GM23338 (cell line): Measurements from ENCODE around the gene HLA-DOA. TPM values are rescaled to one million over a fixed set of nuclear protein-coding genes. Genes with fewer than 3 reads are reported as not detected.

Experiments
- ATAC-seq: fragments of 200-7000 bp; cut with Tn5 transposase; 3 replicates; pipeline ENCODE4 v1.9.1; 2020
- DNase-seq: peaks from one replicate; pipeline ENCODE4 v3.0.0-alpha.2; 2015; ENCODE audit warnings: low spot score
- H2AFZ ChIP-seq: fragments of 200-600 bp; sonication (generic); 2 replicates; pipeline ENCODE4 v1.8.0; 2016; ENCODE audit warnings: antibody characterized with exemption, mild to moderate bottlenecking, moderate library complexity
- H3F3A ChIP-seq: fragments of 200-600 bp; sonication (generic); replicated peaks from 2 replicates; pipeline ENCODE4 v1.8.0; 2017; ENCODE audit warnings: antibody characterized with exemption, mixed run types, low read depth
- H3K27ac ChIP-seq: fragments of 200-600 bp; sonication (generic); 2 replicates; pipeline ENCODE4 v1.6.1; 2016; ENCODE audit warnings: low read depth
- H3K27me3 ChIP-seq: fragments of 200-600 bp; sonication (generic); 2 replicates; pipeline ENCODE4 v1.8.0; 2016; ENCODE audit warnings: mild to moderate bottlenecking, mixed run types, moderate library complexity; ENCODE audit not compliant: insufficient read depth
- H3K36me3 ChIP-seq: fragments of 200-600 bp; sonication (generic); 2 replicates; pipeline ENCODE4 v1.8.0; 2016; ENCODE audit warnings: mild to moderate bottlenecking; ENCODE audit not compliant: insufficient read depth
- H3K4me1 ChIP-seq: fragments of 200-600 bp; sonication (generic); 2 replicates; pipeline ENCODE4 v1.8.0; 2016; ENCODE audit warnings: mild to moderate bottlenecking, moderate library complexity; ENCODE audit not compliant: insufficient read depth
- H3K4me2 ChIP-seq: fragments of 200-600 bp; sonication (generic); 2 replicates; pipeline ENCODE4 v1.7.1; 2017; ENCODE audit warnings: mixed run types
- H3K4me3 ChIP-seq: fragments of 200-600 bp; sonication (generic); 2 replicates; pipeline ENCODE4 v1.6.1; 2016; ENCODE audit warnings: mixed run types
- H3K79me2 ChIP-seq: fragments of 200-600 bp; sonication (generic); replicated peaks from 2 replicates; pipeline ENCODE4 v1.8.0; 2017; ENCODE audit warnings: mild to moderate bottlenecking; ENCODE audit not compliant: insufficient read depth
- H3K9me2 ChIP-seq: fragments of 200-600 bp; sonication (generic); 2 replicates; pipeline ENCODE4 v1.8.0; 2017; ENCODE audit not compliant: insufficient read depth
- H4K20me1 ChIP-seq: fragments of 200-600 bp; sonication (generic); replicated peaks from 2 replicates; pipeline ENCODE4 v1.8.0; 2017; ENCODE audit warnings: mild to moderate bottlenecking; ENCODE audit not compliant: insufficient read depth
- H3K27ac Mint-ChIP-seq: 2 replicates; pipeline ENCODE4 v1.8.0; 2020; ENCODE audit warnings: inconsistent platforms, mild to moderate bottlenecking, moderate library complexity, mixed read lengths
- H3K27me3 Mint-ChIP-seq: 3 replicates; pipeline ENCODE4 v1.8.0; 2022; ENCODE audit warnings: low read depth, mild to moderate bottlenecking, moderate library complexity, mixed read lengths, inconsistent platforms; ENCODE audit not compliant: insufficient read depth, poor library complexity
- H3K36me3 Mint-ChIP-seq: 3 replicates; pipeline ENCODE4 v1.8.0; 2021; ENCODE audit warnings: low read depth, mild to moderate bottlenecking, inconsistent platforms, moderate library complexity, mixed read lengths
- H3K4me1 Mint-ChIP-seq: 3 replicates; pipeline ENCODE4 v1.8.0; 2020; ENCODE audit warnings: mild to moderate bottlenecking, inconsistent platforms, mixed read lengths
- H3K4me3 Mint-ChIP-seq: 3 replicates; pipeline ENCODE4 v1.8.0; 2021; ENCODE audit warnings: moderate library complexity, mild to moderate bottlenecking, inconsistent platforms, mixed read lengths
- H3K9me3 Mint-ChIP-seq: 3 replicates; pipeline ENCODE4 v1.8.0; 2020; ENCODE audit warnings: moderate library complexity, mild to moderate bottlenecking, inconsistent platforms, mixed read lengths
- CREB1 ChIP-seq: fragments of 250-450 bp; sonication (Bioruptor Pico); IDR thresholded peaks from 2 replicates; pipeline ENCODE4 v1.5.0; 2020; ENCODE audit warnings: low read depth, mild to moderate bottlenecking, moderate library complexity
- JUNB ChIP-seq: IDR thresholded peaks from one replicate; pipeline ENCODE4 v1.6.1; 2016; ENCODE audit warnings: antibody characterized with exemption; ENCODE audit not compliant: unreplicated experiment
- NANOG ChIP-seq: IDR thresholded peaks from 2 replicates; pipeline ENCODE4 v1.6.1; 2016; ENCODE audit warnings: antibody characterized with exemption, borderline replicate concordance
- POLR2AphosphoS5 ChIP-seq: IDR thresholded peaks from 2 replicates; pipeline ENCODE4 v1.6.1; 2016; ENCODE audit warnings: antibody characterized with exemption, low read depth
- STAT1 ChIP-seq: IDR thresholded peaks from one replicate; pipeline ENCODE4 v1.6.1; 2016; ENCODE audit warnings: antibody characterized with exemption; ENCODE audit not compliant: unreplicated experiment
- ZNF114 ChIP-seq: fragments of 250-450 bp; sonication (Bioruptor Pico); IDR thresholded peaks from 2 replicates; pipeline ENCODE4 v1.5.0; 2020; ENCODE audit warnings: mild to moderate bottlenecking, moderate library complexity
- ZNF331 ChIP-seq: fragments of 250-450 bp; sonication (Bioruptor Pico); IDR thresholded peaks from 2 replicates; pipeline ENCODE4 v1.5.0; 2020; ENCODE audit warnings: low read depth, mild to moderate bottlenecking, moderate library complexity
- polyA plus RNA-seq: library from polyadenylated mRNA; unstranded; fragments of >200 nt; fragmentation: Nextera tagmentation; extraction: Ambion mirVana; gene quantifications from 2 replicates; pipeline ENCODE4 v1.2.1, GENCODE V29; 2016
- total RNA-seq: library from RNA; depleted of rRNA; stranded (reverse); fragments of >200 nt; shearing (Covaris generic); gene quantifications from 2 replicates; pipeline ENCODE4 v1.2.3, GENCODE V29; 2014
- TF ChIP-seq, protein P1 (sequence below): fragments of 250-450 bp; sonication (Bioruptor Pico); IDR thresholded peaks from 2 replicates; pipeline ENCODE4 v1.5.0; 2020; ENCODE audit warnings: mild to moderate bottlenecking, moderate library complexity
- TF ChIP-seq, protein P2 (sequence below): IDR thresholded peaks from 2 replicates; pipeline ENCODE4 v1.6.1; 2016; ENCODE audit warnings: antibody characterized with exemption
- TF ChIP-seq, protein P3 (sequence below): IDR thresholded peaks from one replicate; pipeline ENCODE4 v1.6.1; 2018; ENCODE audit warnings: antibody characterized with exemption; ENCODE audit not compliant: unreplicated experiment

The HLA-DOA gene
- total and polyA plus RNA-seq, 2 experiments from 2014 or later = 4.8 to 30.5 TPM

- H2AFZ ChIP-seq = no peak overlapping the region
- Mint-ChIP-seq H3K4me3 (no peak overlapping the region), H3K27ac (no peak overlapping the region), H3K4me1 (peaks cover 56% of the 10 kb centered on the region), H3K36me3 (peaks cover 67% of the 10 kb centered on the region), H3K9me3 (no peaks in the 10 kb centered on the region; the same call in 2 of the 3 replicates), H3K27me3 (peaks cover 36% of the 10 kb centered on the region)
- no peak for ATAC-seq
- H3K36me3 ChIP-seq = peaks cover 54% of the 10 kb centered on the region
- H3K9me2 ChIP-seq = no peaks in the 10 kb centered on the region
- peaks cover 91% of the 10 kb centered on the region for H3F3A ChIP-seq
- H4K20me1 ChIP-seq = peaks cover 66% of the 10 kb centered on the region
- peaks cover 15% of the 10 kb centered on the region; the same call in 1 of the 2 replicates for H3K4me1 ChIP-seq
- no peak overlapping the region for H3K4me3 ChIP-seq
- TF ChIP-seq JUNB (no peak), STAT1 (no peak), CREB1 (CRISPR knock-in tag) (no peak), ZNF331 (no peak), NANOG (no peak), ZNF114 (no peak), POLR2AphosphoS5 (no peak)
- TF ChIP-seq, protein P1, sequence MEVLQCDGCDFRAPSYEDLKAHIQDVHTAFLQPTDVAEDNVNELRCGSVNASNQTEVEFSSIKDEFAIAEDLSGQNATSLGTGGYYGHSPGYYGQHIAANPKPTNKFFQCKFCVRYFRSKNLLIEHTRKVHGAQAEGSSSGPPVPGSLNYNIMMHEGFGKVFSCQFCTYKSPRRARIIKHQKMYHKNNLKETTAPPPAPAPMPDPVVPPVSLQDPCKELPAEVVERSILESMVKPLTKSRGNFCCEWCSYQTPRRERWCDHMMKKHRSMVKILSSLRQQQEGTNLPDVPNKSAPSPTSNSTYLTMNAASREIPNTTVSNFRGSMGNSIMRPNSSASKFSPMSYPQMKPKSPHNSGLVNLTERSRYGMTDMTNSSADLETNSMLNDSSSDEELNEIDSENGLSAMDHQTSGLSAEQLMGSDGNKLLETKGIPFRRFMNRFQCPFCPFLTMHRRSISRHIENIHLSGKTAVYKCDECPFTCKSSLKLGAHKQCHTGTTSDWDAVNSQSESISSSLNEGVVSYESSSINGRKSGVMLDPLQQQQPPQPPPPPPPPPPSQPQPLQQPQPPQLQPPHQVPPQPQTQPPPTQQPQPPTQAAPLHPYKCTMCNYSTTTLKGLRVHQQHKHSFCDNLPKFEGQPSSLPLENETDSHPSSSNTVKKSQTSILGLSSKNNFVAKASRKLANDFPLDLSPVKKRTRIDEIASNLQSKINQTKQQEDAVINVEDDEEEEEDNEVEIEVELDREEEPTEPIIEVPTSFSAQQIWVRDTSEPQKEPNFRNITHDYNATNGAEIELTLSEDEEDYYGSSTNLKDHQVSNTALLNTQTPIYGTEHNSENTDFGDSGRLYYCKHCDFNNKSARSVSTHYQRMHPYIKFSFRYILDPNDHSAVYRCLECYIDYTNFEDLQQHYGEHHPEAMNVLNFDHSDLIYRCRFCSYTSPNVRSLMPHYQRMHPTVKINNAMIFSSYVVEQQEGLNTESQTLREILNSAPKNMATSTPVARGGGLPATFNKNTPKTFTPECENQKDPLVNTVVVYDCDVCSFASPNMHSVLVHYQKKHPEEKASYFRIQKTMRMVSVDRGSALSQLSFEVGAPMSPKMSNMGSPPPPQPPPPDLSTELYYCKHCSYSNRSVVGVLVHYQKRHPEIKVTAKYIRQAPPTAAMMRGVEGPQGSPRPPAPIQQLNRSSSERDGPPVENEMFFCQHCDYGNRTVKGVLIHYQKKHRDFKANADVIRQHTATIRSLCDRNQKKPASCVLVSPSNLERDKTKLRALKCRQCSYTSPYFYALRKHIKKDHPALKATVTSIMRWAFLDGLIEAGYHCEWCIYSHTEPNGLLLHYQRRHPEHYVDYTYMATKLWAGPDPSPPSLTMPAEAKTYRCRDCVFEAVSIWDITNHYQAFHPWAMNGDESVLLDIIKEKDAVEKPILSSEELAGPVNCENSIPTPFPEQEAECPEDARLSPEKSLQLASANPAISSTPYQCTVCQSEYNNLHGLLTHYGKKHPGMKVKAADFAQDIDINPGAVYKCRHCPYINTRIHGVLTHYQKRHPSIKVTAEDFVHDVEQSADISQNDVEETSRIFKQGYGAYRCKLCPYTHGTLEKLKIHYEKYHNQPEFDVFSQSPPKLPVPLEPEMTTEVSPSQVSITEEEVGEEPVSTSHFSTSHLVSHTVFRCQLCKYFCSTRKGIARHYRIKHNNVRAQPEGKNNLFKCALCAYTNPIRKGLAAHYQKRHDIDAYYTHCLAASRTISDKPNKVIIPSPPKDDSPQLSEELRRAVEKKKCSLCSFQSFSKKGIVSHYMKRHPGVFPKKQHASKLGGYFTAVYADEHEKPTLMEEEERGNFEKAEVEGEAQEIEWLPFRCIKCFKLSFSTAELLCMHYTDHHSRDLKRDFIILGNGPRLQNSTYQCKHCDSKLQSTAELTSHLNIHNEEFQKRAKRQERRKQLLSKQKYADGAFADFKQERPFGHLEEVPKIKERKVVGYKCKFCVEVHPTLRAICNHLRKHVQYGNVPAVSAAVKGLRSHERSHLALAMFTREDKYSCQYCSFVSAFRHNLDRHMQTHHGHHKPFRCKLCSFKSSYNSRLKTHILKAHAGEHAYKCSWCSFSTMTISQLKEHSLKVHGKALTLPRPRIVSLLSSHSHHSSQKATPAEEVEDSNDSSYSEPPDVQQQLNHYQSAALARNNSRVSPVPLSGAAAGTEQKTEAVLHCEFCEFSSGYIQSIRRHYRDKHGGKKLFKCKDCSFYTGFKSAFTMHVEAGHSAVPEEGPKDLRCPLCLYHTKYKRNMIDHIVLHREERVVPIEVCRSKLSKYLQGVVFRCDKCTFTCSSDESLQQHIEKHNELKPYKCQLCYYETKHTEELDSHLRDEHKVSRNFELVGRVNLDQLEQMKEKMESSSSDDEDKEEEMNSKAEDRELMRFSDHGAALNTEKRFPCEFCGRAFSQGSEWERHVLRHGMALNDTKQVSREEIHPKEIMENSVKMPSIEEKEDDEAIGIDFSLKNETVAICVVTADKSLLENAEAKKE (CRISPR knock-in tag) = no peak
- TF ChIP-seq, protein P2, sequence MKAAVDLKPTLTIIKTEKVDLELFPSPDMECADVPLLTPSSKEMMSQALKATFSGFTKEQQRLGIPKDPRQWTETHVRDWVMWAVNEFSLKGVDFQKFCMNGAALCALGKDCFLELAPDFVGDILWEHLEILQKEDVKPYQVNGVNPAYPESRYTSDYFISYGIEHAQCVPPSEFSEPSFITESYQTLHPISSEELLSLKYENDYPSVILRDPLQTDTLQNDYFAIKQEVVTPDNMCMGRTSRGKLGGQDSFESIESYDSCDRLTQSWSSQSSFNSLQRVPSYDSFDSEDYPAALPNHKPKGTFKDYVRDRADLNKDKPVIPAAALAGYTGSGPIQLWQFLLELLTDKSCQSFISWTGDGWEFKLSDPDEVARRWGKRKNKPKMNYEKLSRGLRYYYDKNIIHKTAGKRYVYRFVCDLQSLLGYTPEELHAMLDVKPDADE = no peak
- TF ChIP-seq, protein P3, sequence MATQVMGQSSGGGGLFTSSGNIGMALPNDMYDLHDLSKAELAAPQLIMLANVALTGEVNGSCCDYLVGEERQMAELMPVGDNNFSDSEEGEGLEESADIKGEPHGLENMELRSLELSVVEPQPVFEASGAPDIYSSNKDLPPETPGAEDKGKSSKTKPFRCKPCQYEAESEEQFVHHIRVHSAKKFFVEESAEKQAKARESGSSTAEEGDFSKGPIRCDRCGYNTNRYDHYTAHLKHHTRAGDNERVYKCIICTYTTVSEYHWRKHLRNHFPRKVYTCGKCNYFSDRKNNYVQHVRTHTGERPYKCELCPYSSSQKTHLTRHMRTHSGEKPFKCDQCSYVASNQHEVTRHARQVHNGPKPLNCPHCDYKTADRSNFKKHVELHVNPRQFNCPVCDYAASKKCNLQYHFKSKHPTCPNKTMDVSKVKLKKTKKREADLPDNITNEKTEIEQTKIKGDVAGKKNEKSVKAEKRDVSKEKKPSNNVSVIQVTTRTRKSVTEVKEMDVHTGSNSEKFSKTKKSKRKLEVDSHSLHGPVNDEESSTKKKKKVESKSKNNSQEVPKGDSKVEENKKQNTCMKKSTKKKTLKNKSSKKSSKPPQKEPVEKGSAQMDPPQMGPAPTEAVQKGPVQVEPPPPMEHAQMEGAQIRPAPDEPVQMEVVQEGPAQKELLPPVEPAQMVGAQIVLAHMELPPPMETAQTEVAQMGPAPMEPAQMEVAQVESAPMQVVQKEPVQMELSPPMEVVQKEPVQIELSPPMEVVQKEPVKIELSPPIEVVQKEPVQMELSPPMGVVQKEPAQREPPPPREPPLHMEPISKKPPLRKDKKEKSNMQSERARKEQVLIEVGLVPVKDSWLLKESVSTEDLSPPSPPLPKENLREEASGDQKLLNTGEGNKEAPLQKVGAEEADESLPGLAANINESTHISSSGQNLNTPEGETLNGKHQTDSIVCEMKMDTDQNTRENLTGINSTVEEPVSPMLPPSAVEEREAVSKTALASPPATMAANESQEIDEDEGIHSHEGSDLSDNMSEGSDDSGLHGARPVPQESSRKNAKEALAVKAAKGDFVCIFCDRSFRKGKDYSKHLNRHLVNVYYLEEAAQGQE = no peak
- no peaks in the 10 kb centered on the region for H3K27me3 ChIP-seq
- peak overlapping the region; percentile 70; the same call in 1 of the 2 replicates for H3K27ac ChIP-seq
- H3K4me2 ChIP-seq = no peak overlapping the region
- no peak for DNase-seq
- H3K79me2 ChIP-seq = peaks cover 37% of the 10 kb centered on the region
These were observed 28.8 kb downstream of the HLA-DOA start for GRCh38 chr6:32980488-32981038.
